ENCODE results near the gene IGHMBP2.

The IGHMBP2 gene

GRCh38 chr11:68890490-68891231 is 13.0 kb upstream of the IGHMBP2 start:
- DNase-seq (ENCODE audit: low read depth in 3 of 3) = no peak

GRCh38 chr11:68891351-68891948 is 12.2 kb upstream of the IGHMBP2 start:
- no peak for DNase-seq (ENCODE audit: low read depth in 3 of 3)

- DNase-seq (ENCODE audit: low read depth in 3 of 3) = no peak
Measured at GRCh38 chr11:68892576-68892975, 11.1 kb upstream of the IGHMBP2 start.

- no peak for DNase-seq (ENCODE audit: low read depth in 3 of 3)
Measured at GRCh38 chr11:68893282-68893681, 10.4 kb upstream of the IGHMBP2 start.

- DNase-seq (ENCODE audit: low read depth in 3 of 3) = no peak
Measured at GRCh38 chr11:68896171-68896959, 7.3 kb upstream of the IGHMBP2 start.

GRCh38 chr11:68897441-68897840 is 6.2 kb upstream of the IGHMBP2 start:
- DNase-seq (ENCODE audit: low read depth in 3 of 3) = no peak

GRCh38 chr11:68900835-68901381 is 2.8 kb upstream of the IGHMBP2 start:
- no peak for DNase-seq (ENCODE audit: low read depth in 3 of 3)

GRCh38 chr11:68904248-68904847 is 657 bp downstream of the IGHMBP2 start:
- DNase-seq (ENCODE audit: low read depth in 3 of 3) = peak in 1 of 3 experiments; percentile 15

- DNase-seq (ENCODE audit: low read depth in 3 of 3) = no peak
Measured at GRCh38 chr11:68905421-68906360, 2.0 kb downstream of the IGHMBP2 start.

- no peak for DNase-seq (ENCODE audit: low read depth in 3 of 3)
Measured at GRCh38 chr11:68908273-68908672, 4.6 kb downstream of the IGHMBP2 start.

- DNase-seq (ENCODE audit: low read depth in 3 of 3) = no peak
Measured at GRCh38 chr11:68910965-68911364, 7.3 kb downstream of the IGHMBP2 start.

- no peak for DNase-seq (ENCODE audit: low read depth in 3 of 3)
Measured at GRCh38 chr11:68911731-68912130, 8.0 kb downstream of the IGHMBP2 start.

- DNase-seq (ENCODE audit: low read depth in 3 of 3) = no peak
Measured at GRCh38 chr11:68912254-68912653, 8.6 kb downstream of the IGHMBP2 start.

- DNase-seq (ENCODE audit: low read depth in 3 of 3) = no peak
Measured at GRCh38 chr11:68913188-68913587, 9.5 kb downstream of the IGHMBP2 start.

- no peak for DNase-seq (ENCODE audit: low read depth in 3 of 3)
Measured at GRCh38 chr11:68914761-68915160, 11.1 kb downstream of the IGHMBP2 start.

GRCh38 chr11:68916439-68916838 is 12.7 kb downstream of the IGHMBP2 start:
- DNase-seq (ENCODE audit: low read depth in 3 of 3) = no peak

GRCh38 chr11:68923614-68924013 is 19.9 kb downstream of the IGHMBP2 start:
- DNase-seq (ENCODE audit: low read depth in 3 of 3) = no peak

- no peak for DNase-seq (ENCODE audit: low read depth in 3 of 3)
Measured at GRCh38 chr11:68924073-68924925, 20.6 kb downstream of the IGHMBP2 start.

GRCh38 chr11:68925611-68926010 is 21.9 kb downstream of the IGHMBP2 start:
- DNase-seq (ENCODE audit: low read depth in 3 of 3) = no peak
